T-helper 2 cell (primary cell): ENCODE results near the gene ZNF500.

Source experiments
- DNase-seq, 5 experiments: peaks; one replicate each; pipeline versions ENCODE4 v3.0.0 to v3.0.0-alpha.2; 2012 to 2022

Gene ZNF500

GRCh38 chr16:4701791-4702465 lies 65.0 kb downstream of the ZNF500 start:
- DNase-seq = no peak

GRCh38 chr16:4700997-4701743 lies 65.8 kb downstream of the ZNF500 start:
- no peak for DNase-seq

- peak in 2 of 5 experiments; percentile 31 to 39 for DNase-seq
These were observed 66.5 kb downstream of the ZNF500 start for GRCh38 chr16:4700380-4700996.

DNA sequence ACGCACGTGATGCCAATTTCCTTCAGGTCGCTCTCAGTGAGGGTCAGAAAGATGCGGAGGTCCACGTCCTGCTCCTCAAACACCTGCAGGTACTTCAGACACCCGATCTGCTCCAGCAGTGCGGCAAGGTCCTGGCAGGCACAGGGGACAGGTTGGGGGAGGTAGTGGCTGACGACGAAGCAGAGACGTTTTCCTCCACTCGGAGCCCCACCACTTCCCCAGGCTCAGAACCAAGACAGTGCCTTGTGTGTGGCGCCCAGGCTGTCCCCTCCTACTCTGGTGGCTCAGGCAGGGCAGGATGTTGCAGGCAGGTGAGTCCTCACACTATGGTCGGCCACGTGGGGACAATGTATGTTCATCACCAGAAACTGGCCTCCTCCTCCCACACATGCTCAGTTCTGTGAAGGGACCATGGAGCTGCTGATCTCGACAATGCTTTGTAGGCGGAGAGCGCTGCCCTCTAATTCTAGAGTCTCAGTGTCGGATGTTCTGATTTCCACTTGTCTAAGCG lies 67.9 kb downstream of the ZNF500 start:
- no peak for DNase-seq

DNA sequence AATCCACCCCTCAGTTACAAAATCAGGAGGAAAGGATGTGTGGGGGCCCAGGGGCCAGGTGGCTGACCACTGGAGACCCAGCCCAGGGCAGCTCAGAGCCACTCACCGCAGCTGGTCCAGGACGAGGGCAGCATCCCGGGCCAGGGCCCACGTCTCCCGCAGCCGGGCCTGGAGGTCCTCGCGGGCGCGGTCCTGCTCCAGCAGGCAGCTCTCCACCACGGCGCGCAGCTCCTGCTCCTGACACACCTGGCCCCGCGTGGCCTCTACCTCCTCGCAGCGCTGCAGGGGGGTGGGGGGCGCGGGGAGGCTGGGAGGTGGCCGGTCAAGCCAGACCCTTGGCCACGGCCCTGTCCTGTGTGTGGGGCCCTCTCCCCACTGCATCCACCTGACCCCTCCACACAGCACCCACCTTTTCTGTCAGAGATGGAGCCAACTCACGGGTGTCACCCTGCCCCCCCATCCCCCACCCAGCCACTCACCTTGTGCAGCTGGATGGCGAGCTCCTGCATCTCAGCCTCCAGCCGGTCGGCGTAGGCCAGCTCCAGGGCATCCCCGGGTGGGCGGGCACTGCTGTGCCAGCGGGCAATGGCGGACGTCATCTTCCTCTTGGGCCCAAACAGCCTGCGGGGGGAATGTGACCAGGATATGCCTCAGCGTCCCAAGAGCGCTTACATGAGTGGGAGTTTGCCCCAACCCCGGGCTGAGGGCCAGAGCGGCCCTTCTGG lies 68.5 kb downstream of the ZNF500 start:
- DNase-seq = no peak
